Mucosa of descending colon (tissue), 3 donors: ENCODE results near the gene TMEM176A. TPM values are rescaled to one million over a fixed set of nuclear protein-coding genes. Genes with fewer than 3 reads are reported as not detected.
"Not testable (repeated sequence)": the region's sequence is repeated elsewhere in the genome, so short reads cannot be mapped to it uniquely, and the experiment has no call there.

Experiments used
- ATAC-seq: fragments of 200-7000 bp; cut with Tn5 transposase; one replicate; pipeline ENCODE4 v1.9.1; 2020; ENCODE audit warnings: mild to moderate bottlenecking, moderate library complexity
- DNase-seq, 3 donors: peaks; one replicate each; pipeline ENCODE4 v3.0.0-alpha.2; 2020
- H3K36me3 ChIP-seq: fragments of 200-600 bp; one replicate; pipeline ENCODE4 v1.8.0; 2021; ENCODE audit warnings: low read depth, mild to moderate bottlenecking
- H3K4me1 ChIP-seq: fragments of 200-600 bp; one replicate; pipeline ENCODE4 v1.8.0; 2021; ENCODE audit warnings: low read depth, mild to moderate bottlenecking
- H3K4me3 ChIP-seq: fragments of 200-600 bp; one replicate; pipeline ENCODE4 v1.8.0; 2021; ENCODE audit warnings: mild to moderate bottlenecking
- H3K9me3 ChIP-seq: fragments of 200-600 bp; one replicate; pipeline ENCODE4 v1.8.0; 2021; ENCODE audit warnings: mild to moderate bottlenecking
- intact Hi-C, 2 donors: fragments of 100-400 bp; cut with DNase I in 1 of 2; cut with micrococcal nuclease in 1 of 2; formaldehyde crosslinking; loops; one replicate each; pipeline versions ENCODE4 v1.11.0 to v1.11.1; 2022; cut with DNase I, micrococcal nuclease
- total RNA-seq, 3 donors: library from RNA; stranded (reverse); fragmentation: NEBNext Ultra II Directional in 2 of 3; extraction: Animal tissue kit (Norgen Biotek cat#: 25700) in 2 of 3; gene quantifications; one replicate each; pipeline versions ENCODE4 v1.2.1 to v1.2.4, GENCODE V29; 2021 to 2023
- TF ChIP-seq, protein P1 (sequence below): fragments of 200-600 bp; IDR thresholded peaks from one replicate; pipeline ENCODE4 v1.8.0; 2022; ENCODE audit warnings: antibody characterized with exemption, mild to moderate bottlenecking
- donor health status: DM: no; HTN: no; CAD: no; lungs with moderate emphysema.
- donor health status: DM: no; HTN: no; CAD: no.
- donor health status: DM: no; HTN: yes; CAD: no.

Gene TMEM176A
- total RNA-seq, 3 donors from 2014 or later = 178 to 282 (median 245) TPM

GRCh38 chr7:150803161-150803860 lies 2.7 kb downstream of the TMEM176A start:
- Histone ChIP-seq H3K9me3 (peaks cover 9% of the 10 kb centered on the region), H3K36me3 (no peaks in the 10 kb centered on the region), H3K4me1 (peaks cover 15% of the 10 kb centered on the region), H3K4me3 (no peak overlapping the region)
- intact Hi-C loops = no loop called here
- TF ChIP-seq, protein P1, sequence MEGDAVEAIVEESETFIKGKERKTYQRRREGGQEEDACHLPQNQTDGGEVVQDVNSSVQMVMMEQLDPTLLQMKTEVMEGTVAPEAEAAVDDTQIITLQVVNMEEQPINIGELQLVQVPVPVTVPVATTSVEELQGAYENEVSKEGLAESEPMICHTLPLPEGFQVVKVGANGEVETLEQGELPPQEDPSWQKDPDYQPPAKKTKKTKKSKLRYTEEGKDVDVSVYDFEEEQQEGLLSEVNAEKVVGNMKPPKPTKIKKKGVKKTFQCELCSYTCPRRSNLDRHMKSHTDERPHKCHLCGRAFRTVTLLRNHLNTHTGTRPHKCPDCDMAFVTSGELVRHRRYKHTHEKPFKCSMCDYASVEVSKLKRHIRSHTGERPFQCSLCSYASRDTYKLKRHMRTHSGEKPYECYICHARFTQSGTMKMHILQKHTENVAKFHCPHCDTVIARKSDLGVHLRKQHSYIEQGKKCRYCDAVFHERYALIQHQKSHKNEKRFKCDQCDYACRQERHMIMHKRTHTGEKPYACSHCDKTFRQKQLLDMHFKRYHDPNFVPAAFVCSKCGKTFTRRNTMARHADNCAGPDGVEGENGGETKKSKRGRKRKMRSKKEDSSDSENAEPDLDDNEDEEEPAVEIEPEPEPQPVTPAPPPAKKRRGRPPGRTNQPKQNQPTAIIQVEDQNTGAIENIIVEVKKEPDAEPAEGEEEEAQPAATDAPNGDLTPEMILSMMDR = no peak
- ATAC-seq (peak; percentile 16), DNase-seq (peak in 2 of 3 donors; percentile 51 to 70)

DNA sequence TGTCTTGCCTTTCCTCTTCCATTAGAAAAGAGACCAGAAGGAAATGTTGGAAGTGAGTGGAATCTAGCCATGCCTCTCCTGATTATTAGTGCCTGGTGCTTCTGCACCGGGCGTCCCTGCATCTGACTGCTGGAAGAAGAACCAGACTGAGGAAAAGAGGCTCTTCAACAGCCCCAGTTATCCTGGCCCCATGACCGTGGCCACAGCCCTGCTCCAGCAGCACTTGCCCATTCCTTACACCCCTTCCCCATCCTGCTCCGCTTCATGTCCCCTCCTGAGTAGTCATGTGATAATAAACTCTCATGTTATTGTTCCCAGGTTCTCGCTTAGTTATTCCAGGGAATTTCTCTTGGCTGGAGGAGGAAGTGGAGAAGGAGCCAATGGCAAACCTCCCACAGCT lies 4.2 kb downstream of the TMEM176A start:
- intact Hi-C loops = no loop called here
- TF ChIP-seq, protein P1 = no peak

DNA sequence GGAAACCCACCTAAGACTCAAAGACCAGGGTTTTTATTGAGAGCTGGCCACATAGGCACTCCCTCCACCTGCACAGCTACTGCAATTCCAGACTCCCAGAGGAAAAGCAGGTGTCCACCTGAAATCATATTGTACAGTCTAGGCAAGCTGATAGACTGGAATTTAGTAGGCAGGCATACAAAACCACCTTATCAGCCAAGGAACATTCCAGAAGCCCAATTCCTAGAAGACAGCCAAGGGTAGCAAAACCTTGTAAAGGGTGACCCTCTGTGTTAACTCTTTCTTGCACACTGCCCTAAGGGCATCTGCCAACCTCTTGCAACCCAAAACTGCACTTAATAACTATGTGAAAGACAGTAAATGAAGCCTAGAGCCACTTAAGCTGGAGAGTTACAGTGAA lies 5.3 kb downstream of the TMEM176A start:
- H3K4me3 ChIP-seq = no peak overlapping the region
- H3K4me1 ChIP-seq = peaks cover 15% of the 10 kb centered on the region
- DNase-seq (no peak), ATAC-seq (no peak)
- TF ChIP-seq, protein P1 = no peak
- intact Hi-C loops = no loop called here
- peaks cover 13% of the 10 kb centered on the region for H3K9me3 ChIP-seq
- H3K36me3 ChIP-seq = no peaks in the 10 kb centered on the region

More for the DNA sequence above, 4.2 kb downstream of the TMEM176A start:
- Histone ChIP-seq H3K9me3 (peaks cover 9% of the 10 kb centered on the region), H3K36me3 (no peaks in the 10 kb centered on the region), H3K4me3 (no peak overlapping the region), H3K4me1 (peaks cover 15% of the 10 kb centered on the region)
- ATAC-seq (no peak), DNase-seq (no peak)

DNA sequence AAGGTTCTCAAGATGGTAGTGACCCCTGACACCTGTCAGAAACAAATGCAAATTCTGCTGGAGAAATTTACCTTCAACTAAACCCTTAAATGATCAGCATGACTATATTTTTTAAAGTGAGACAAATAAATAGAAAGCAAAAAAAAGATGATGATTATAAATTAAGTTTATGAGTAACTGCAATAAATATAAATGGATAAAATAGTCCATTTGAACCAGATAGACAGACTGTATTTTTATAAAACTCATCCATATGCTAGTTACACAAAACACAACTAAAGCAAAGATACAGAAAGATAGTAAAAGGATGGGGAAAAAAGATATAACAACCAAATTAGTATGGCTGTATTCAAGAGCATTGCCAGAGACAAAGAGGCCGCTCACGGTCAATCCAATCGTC lies 5.9 kb downstream of the TMEM176A start:
- Histone ChIP-seq H3K4me3 (no peak overlapping the region), H3K9me3 (peaks cover 13% of the 10 kb centered on the region), H3K4me1 (peaks cover 14% of the 10 kb centered on the region), H3K36me3 (no peaks in the 10 kb centered on the region)
- TF ChIP-seq, protein P1 = no peak
- ATAC-seq (no peak), DNase-seq (no peak)
- intact Hi-C loops = no loop called here

DNA sequence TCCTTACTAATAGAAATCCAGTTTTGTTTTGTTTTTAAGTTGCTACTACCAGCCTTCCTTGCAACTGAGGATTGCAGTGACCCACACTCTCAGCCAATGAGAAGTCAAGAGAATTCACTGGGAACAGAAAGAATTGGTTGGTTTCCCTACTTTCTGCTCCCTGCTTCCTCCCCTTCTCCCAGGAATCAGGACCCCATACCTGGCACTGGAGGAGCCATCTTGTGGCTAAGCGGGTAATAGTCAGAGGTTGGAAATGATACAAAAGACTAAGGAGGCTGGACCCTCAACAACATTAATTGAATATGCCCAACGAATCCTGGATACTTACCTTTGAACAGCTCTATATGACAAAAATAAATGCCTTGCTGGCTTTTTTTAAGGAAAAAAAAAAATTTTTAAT lies 6.3 kb downstream of the TMEM176A start:
- Histone ChIP-seq H3K4me3 (no peak overlapping the region), H3K9me3 (peaks cover 13% of the 10 kb centered on the region), H3K4me1 (peaks cover 10% of the 10 kb centered on the region), H3K36me3 (no peaks in the 10 kb centered on the region)
- TF ChIP-seq, protein P1 = no peak
- intact Hi-C loops = no loop called here
- no peak for DNase-seq
- no peak for ATAC-seq

DNA sequence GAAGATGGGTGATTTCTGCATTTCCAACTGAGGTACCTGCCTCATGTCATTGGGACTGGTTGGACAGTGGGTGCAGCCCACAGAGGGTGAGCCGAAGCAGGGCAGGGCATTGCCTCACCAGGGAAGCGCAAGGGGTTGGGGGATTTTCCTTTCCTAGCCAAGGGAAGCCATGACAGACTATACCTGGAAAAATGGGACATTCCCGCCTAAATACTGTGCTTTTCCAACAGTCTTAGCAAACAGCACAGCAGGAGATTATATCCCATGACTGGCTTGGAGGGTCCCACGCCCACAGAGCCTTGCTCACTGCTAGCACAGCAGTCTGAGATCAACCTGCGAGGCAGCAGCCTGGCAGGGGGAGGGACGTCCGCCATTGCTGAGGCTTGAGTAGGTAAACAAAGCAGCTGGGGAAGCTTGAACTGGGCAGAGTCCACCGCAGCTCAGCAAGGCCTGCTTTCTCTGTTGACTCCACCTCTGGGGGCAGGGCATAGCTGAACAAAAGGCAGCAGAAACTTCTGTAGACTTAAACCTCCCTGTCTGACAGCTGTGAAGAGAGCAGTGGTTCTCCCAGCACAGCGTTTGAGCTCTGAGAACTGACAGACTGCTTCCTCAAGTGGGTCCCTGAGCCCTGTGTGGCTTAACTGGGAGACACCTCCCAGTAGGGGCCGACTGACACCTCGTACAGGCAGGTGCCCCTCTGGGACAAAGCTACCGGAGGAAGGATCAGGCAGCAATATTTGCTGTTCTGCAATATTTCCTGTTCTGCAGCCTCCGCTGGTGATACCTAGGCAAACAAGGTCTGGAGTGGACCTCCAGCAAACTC lies 7.3 kb downstream of the TMEM176A start:
- H3K4me3 ChIP-seq, intact Hi-C loops, H3K4me1 ChIP-seq, H3K36me3 ChIP-seq: not testable (repeated sequence)
- ATAC-seq = peak; percentile 52
- DNase-seq = peak; percentile 77 to 82 (median 79)
- peaks cover 16% of the 10 kb centered on the region for H3K9me3 ChIP-seq
